ENCODE results near the gene NEK6. TPM values are rescaled to one million over a fixed set of nuclear protein-coding genes. Genes with fewer than 3 reads are reported as not detected.
A peak's percentile ranks its signal among the peaks of the same experiment; 100 is the strongest.

NEK6 gene
- total RNA-seq = 10 to 100 TPM; 28.7 to 32.6 TPM
- long read RNA-seq, transcript NEK6-201 (10 exons, 3,447 nt) = major isoform, 19 of 27 reads
- long read RNA-seq, partial matches to known transcripts = 5 of 27 reads
- long read RNA-seq, other reads (novel, unspliced or antisense) = 1 of 27 reads

DNA sequence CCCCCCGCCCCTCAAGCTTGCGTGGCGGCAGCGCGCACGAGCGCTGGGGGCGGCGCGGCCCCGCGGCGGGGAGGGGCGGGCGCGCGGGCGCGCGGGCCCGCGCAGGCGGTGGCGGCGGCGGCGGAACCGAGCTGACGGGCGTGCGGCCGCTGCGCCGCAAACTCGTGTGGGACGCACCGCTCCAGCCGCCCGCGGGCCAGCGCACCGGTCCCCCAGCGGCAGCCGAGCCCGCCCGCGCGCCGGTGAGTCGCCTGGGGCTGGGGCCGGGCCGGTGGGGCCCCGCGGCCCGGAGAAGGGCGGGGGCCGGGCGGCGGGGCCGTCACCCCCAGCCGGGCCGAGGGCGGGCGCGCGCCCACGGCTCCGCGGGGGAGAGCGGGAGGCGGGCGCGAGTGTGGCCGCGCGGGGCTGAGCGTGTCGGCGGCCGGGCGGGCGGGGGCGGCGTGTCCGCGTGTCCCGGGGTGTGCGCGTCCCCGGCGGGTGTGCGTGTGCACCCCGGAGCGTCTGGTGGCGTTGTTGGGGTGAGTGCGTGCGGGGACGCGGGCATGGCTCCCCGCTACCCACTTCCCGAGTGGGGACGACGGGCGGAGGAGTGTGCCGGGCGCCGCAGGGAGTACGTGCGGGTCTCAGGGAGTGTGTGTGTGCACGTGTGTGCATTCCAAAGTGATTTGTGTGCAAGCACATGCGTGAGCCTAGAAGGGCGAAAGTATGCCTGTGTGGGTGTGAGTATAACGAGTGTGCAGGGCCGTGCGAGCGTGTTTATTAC lies at the start of gene NEK6:
TSS of gene NEK6 (plus strand) at position 106 of the 763 bp plus-strand sequence. CDS start 44,016 bp downstream, outside the sequence.
- DNase-seq = no peak
- ATAC-seq = peak; percentile 54 to 72
- intact Hi-C loops (cut with DNase I) = no loop called here

- no peak for DNase-seq
- no peak for ATAC-seq
- intact Hi-C loops (cut with DNase I) = no loop called here
Observed at GRCh38 chr9:124208571-124208970, 49.2 kb upstream of the NEK6 start.

DNA sequence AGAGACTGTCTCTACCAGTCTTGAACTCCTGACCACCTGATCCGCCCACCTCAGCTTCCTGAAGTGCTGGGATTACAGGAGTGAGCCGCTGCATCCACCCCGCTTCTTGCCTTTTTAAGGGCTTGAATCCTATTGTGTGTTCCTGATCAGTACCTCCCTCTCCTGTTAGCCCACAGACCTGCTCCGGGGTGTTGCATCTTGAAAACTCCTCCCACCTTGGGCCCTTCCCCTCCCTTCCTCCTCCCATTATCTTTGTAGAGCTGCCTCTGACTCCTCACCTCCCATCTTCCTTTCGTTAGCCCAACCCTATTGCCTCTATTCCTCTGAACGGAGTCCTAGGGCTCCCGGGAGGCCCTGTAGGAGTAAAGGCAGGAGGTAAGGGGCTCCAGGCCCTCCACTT lies 48.5 kb upstream of the NEK6 start:
- no peak for ATAC-seq
- DNase-seq = no peak
- intact Hi-C loops (cut with DNase I) = no loop called here

DNA sequence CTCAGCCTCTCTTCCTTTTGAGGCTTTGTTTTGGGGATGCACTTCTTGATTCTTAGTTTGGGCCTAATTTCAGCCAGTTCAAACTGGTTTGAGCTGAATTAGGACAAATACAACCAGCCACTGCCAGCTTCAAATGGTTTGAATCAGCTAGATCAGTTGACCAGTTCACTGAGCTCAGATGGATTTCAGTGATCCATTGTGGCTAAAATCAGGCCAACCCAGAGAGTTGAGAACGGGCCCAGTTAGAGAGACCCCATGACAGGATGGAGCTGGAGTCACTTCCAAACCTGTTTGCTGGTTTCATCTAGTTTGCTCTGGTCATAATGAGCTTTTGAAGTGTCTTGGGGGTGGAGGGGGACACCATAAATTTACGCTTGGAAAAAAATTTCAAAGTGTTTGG lies 48.0 kb upstream of the NEK6 start:
- intact Hi-C loops (cut with DNase I) = no loop called here
- DNase-seq = no peak
- ATAC-seq = no peak

- ATAC-seq (no peak), DNase-seq (no peak)
- intact Hi-C loops (cut with DNase I) = no loop called here
Observed at GRCh38 chr9:124210697-124211096, 47.1 kb upstream of the NEK6 start.

GRCh38 chr9:124212381-124213050 lies 45.2 kb upstream of the NEK6 start:
- intact Hi-C loops (cut with DNase I) = no loop called here

DNA sequence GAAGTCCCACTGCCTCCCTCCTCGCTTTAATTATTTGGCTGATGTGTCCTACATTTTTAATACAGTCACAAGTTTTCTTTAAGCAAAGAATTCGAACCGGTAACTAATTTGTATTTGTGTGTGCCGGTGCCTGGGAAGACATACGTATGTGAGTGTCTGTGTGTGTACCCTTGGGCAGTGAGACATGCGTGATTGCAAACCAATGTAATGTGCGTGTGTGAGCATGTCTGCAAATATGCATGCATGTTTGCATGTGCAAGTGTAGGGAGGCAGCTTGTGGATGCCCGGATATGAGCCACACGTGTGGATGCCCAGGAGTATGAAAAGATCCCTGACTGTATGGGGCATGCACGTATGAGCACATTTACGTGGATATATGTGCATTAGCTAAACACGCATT lies 44.4 kb upstream of the NEK6 start:
- intact Hi-C loops (cut with DNase I) = no loop called here
- DNase-seq = no peak
- ATAC-seq = no peak

More at GRCh38 chr9:124212381-124213050, 45.2 kb upstream of the NEK6 start:
- ATAC-seq = no peak
- no peak for DNase-seq

- ATAC-seq = no peak
- DNase-seq = no peak
- intact Hi-C loops (cut with DNase I) = no loop called here
Observed at GRCh38 chr9:124214116-124214515, 43.6 kb upstream of the NEK6 start.

DNA sequence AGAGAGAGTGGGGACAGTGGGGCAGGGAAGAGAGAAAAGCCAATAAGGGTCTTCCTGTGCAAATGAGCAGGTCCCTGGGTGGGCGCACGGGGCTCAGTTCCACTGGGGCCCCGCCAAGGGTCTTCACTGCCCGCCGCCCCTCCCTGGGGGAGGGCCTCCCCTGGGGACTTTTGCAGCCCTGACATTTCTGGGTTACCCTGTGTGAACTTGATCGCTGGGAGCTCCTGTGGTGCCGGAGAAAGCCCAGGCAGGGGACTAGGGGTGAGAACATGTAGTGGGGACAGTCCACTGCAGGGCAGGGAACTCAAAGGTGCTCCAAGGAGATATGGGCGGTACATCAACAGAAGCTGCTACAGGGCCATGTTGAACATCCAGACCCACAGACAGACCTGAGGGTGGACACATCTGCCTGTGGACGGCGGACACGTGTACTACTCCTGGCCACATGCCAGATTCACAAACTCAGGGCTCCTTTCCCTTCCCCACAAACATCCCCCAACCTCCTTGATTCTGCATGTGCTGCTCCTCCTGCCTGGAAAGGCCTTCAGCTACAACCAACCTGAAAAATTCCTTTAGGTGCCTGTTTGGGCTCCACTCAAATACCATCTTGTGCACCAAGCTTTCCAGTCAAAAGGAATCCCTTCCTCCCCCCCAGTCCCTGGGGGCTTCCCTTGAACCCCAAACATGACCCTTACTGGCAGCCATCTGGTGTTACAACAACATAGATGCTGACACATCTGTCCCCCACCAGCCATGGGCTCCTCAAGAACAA lies 43.0 kb upstream of the NEK6 start:
- intact Hi-C loops (cut with DNase I) = no loop called here
- ATAC-seq (no peak), DNase-seq (no peak)

GRCh38 chr9:124215368-124215910 lies 42.3 kb upstream of the NEK6 start:
- no peak for DNase-seq
- intact Hi-C loops (cut with DNase I) = no loop called here
- no peak for ATAC-seq

DNA sequence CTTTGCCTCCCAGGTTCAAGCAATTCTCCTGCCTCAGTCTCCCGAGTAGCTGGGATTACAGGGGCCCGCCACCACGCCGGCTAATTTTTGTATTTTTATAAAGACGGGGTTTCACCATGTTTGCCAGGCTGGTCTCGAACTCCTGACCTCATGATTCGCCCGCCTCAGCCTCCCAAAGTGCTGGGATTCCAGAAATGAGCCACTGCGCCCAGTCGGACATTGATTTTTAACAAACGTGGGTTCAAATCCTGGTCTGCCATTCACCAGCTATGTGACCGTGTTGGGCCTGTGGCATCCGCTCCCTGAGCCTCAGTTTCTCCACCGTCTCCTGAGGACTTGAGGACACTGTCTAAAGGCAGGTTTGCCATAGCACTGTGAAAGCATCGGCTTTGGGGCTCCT lies 41.8 kb upstream of the NEK6 start:
- DNase-seq (no peak), ATAC-seq (no peak)
- intact Hi-C loops (cut with DNase I) = no loop called here

- DNase-seq (no peak), ATAC-seq (peak; percentile 38)
- intact Hi-C loops (cut with DNase I) = no loop called here
Observed at GRCh38 chr9:124216474-124217176, 41.1 kb upstream of the NEK6 start.

- DNase-seq (no peak), ATAC-seq (no peak)
- intact Hi-C loops (cut with DNase I) = no loop called here
Observed at GRCh38 chr9:124217836-124218437, 39.8 kb upstream of the NEK6 start.

GRCh38 chr9:124218438-124218982 lies 39.2 kb upstream of the NEK6 start:
- ATAC-seq (peak; percentile 25 to 65), DNase-seq (peak; percentile 51)
- intact Hi-C loops (cut with DNase I) = no loop called here

DNA sequence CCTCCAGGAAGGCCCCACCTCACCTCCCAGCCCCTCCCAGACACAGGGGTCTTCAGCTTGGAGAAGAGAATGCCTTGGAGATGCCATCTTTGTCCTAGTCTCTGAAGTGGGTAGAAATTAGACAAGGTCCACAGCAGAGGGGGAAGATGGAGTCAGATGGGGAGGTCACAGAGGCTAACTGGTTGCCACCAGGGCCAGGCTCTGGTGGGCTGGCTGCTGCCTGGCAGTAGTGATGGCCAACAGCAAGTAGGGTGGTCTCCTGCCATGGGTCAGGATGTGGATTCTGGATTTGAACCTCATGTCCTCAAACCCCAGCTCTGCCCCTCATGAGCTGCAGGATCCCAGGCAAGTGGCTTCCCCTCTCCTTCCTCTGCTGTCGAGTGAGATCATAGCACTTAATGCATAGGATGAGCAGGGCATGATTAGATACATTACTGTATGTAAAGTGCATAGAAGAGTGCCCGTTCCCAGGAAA lies 38.7 kb upstream of the NEK6 start:
- ATAC-seq = no peak
- no peak for DNase-seq
- intact Hi-C loops (cut with DNase I) = no loop called here

DNA sequence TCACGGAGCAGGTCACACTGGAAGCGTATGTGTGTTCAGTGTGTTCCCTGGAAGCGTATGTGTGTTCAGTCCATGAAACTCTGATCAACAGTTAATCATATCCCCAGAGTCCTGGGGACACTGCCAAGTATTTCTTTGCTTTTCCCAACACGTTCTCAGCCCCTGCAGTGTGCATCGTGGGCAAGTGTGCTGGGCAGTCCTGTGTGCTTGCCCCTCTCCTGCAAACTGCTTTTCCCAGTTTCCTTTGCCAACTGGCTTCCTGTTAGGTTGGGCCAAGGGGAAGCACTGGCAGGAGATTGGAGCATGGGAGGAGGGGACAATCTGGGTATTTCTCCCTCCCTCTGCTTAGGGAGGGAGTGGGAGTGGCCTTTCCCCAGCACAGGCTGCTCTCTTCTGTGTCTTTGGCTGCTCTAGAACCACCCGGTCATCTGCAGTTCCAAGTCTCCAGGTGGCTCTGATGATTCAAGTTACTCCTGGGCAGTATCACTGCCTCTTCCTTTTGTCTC lies 36.8 kb upstream of the NEK6 start:
- DNase-seq (peak; percentile 36), ATAC-seq (peak; percentile 56 to 76)
- intact Hi-C loops (cut with DNase I) = no loop called here

- intact Hi-C loops (cut with DNase I) = no loop called here
- no peak for DNase-seq
- ATAC-seq = no peak
Observed at GRCh38 chr9:124221676-124222075, 36.1 kb upstream of the NEK6 start.

DNA sequence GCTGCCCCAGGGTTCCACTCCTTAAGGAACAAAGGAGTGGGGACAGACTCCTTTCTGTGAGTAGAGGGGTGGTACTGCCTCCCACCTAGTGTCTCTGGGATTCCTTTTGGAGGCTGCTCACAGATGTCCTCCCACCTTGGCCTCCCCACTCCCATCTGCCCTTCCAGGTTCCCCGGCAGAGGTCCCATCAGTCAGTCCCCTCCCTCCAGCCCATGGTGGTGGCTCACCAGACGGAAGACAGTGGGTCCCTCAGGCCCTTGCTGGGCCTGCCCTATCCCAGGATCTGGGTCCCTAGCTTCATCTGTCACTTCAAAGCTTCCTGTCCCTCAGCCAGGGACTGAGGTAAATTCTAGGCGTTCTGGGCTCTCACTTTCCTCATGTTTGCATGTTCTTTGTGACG lies 35.6 kb upstream of the NEK6 start:
- ATAC-seq (no peak), DNase-seq (no peak)
- intact Hi-C loops (cut with DNase I) = no loop called here

Measured in left cardiac atrium (tissue), 4 donors.